ENCODE measurements around the gene MARS1. TPM values are rescaled to one million over a fixed set of nuclear protein-coding genes. Genes with fewer than 3 reads are reported as not detected.
A peak's percentile ranks its signal among the peaks of the same experiment; 100 is the strongest.

Gene MARS1
- total RNA-seq, 2 experiments from 2014 or later = 203 to 204 TPM

GRCh38 chr12:57521525-57522010, 33.7 kb downstream of the MARS1 start:
- ChIA-PET CTCF (interaction anchor here (1.3 kb wide), 2 partner anchors 59 to 62 kb away, joined by 3 read pairs; no protein-coding TSS in a partner anchor), POLR2A (interaction anchor here (1.2 to 2.9 kb wide), 4 partner anchors 43 to 220 kb away, joined by 3 to 61 read pairs (median 10); partner anchors contain the start of genes ARHGAP9 and GLI1)
- H3K9me3 Mint-ChIP-seq = no peaks in the 10 kb centered on the region
- Histone ChIP-seq H3K27ac (ENCODE audit: low read depth in 1 of 2, low read length in 2 of 2) (peak overlapping the region; percentile 96 to 97), H3K36me3 (ENCODE audit: insufficient read depth, low read length) (peaks cover 40% of the 10 kb centered on the region), H3K4me3 (ENCODE audit: low read length) (peak overlapping the region; percentile 66), H3K4me1 (ENCODE audit: insufficient read depth, low read length) (peaks cover 76% of the 10 kb centered on the region), H3K27me3 (ENCODE audit: control insufficient read depth in 1 of 2, insufficient read depth in 2 of 2, low read length in 2 of 2) (no peaks in the 10 kb centered on the region), H3K9me3 (ENCODE audit: control insufficient read depth in 1 of 2, insufficient read depth in 1 of 2, low read length in 2 of 2) (no peaks in the 10 kb centered on the region)
- peak overlapping the region; percentile 100 for H3K27ac Mint-ChIP-seq
- DNase-seq = peak in 7 of 14 experiments; percentile 14 to 62 (median 22)
- no peak for ATAC-seq (ENCODE audit: poor library complexity)
- no peak for TF ChIP-seq CTCF (IDR thresholded peaks at IDR 0.05)
- H3K4me1 Mint-ChIP-seq (ENCODE audit: low read depth) = peaks cover 64% of the 10 kb centered on the region
- H3K36me3 Mint-ChIP-seq (ENCODE audit: low read depth) = peaks cover 76% of the 10 kb centered on the region
- intact Hi-C loops (cut with DNase I, micrococcal nuclease) = loop anchor here (2.0 to 5.0 kb wide), 4 partner anchors 25 to 421 kb away; partner anchors contain the start of genes ATP23 (in 1 of the 2), CDK4 (in 1 of the 2) and DCTN2 (in 1 of the 2)
- H3K4me3 Mint-ChIP-seq = peak overlapping the region; percentile 95
- H3K27me3 Mint-ChIP-seq = no peaks in the 10 kb centered on the region

DNA sequence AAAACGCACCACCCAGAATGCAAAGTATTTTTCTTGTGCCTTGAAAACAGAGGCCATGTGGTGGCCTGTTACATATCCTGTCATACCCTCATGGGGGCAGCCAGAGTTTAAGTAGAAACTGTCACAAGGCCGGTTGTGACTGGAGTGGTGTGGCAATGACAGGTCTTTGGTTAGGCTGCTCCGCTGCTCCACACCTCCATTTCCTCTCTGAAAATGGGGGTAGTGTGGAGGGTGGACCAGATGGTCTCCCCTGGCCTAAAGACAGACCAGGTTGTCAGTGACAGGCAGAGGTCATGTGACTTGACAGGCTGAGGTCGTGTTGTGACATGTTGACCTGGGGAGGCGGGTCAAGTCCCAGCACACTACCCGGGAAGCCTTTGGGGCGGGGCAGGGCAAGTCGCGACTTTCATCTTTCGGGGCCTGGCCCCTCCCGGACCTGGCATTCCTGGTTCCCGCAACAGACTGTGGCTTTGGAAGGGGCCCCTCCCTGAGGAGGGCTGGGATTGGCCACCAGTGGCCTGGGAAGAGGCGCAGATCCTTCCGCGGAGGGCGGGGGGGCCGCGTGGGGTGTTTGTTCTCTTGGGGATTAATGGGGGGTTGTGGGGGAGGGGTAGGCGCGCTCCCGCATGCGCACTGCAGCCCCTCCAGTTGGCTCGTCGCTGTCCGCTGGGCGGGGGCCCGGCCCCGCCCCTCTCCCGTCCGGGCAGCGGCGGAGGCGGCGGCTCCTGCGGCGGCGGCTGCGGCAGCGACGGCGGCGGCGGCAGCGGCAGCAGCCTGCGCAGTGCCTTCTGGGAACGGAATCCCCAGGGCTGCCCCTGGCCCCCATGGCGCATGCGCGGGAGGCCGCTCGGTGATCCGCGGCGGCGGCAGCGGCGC, 34.4 kb downstream of the MARS1 start, which contains the start of gene MBD6:
Gene MBD6 (plus strand): TSS at position 814 of the 876 bp plus-strand sequence. CDS start 1,480 bp downstream, outside the sequence.
- H3K4me3 Mint-ChIP-seq = peak within 1 kb of the TSS; percentile 95
- intact Hi-C loops (cut with DNase I, micrococcal nuclease) = loop anchor here (2.0 to 5.0 kb wide), 3 partner anchors 25 to 420 kb away; partner anchors contain the start of genes ATP23 (in 1 of the 2), CDK4 (in 1 of the 2) and DCTN2 (in 1 of the 2)
- peak within 1 kb of the TSS; percentile 100 for H3K27ac Mint-ChIP-seq
- H3K27me3 Mint-ChIP-seq = no peaks in the 10 kb centered on the region
- peaks cover 63% of the 10 kb centered on the region for H3K4me1 Mint-ChIP-seq (ENCODE audit: low read depth)
- Histone ChIP-seq H3K27me3 (ENCODE audit: control insufficient read depth in 1 of 2, insufficient read depth in 2 of 2, low read length in 2 of 2) (no peaks in the 10 kb centered on the region), H3K9me3 (ENCODE audit: control insufficient read depth in 1 of 2, insufficient read depth in 1 of 2, low read length in 2 of 2) (no peaks in the 10 kb centered on the region), H3K4me3 (ENCODE audit: low read length) (peak within 1 kb of the TSS; percentile 67), H3K4me1 (ENCODE audit: insufficient read depth, low read length) (peaks cover 79% of the 10 kb centered on the region), H3K27ac (ENCODE audit: low read depth in 1 of 2, low read length in 2 of 2) (peak within 1 kb of the TSS; percentile 96 to 97), H3K36me3 (ENCODE audit: insufficient read depth, low read length) (peaks cover 40% of the 10 kb centered on the region)
- peaks cover 75% of the 10 kb centered on the region for H3K36me3 Mint-ChIP-seq (ENCODE audit: low read depth)
- ChIA-PET POLR2A (interaction anchor here (0.6 kb wide), 1 partner anchor 394 kb away, joined by 3 read pairs; no protein-coding TSS in a partner anchor), CTCF (no interaction called here)
- ATAC-seq (ENCODE audit: poor library complexity) (peak; percentile 39), DNase-seq (peak; percentile 78 to 96 (median 89))
- TF ChIP-seq CTCF (IDR thresholded peaks at IDR 0.05) = peak; percentile 16
- no peaks in the 10 kb centered on the region for H3K9me3 Mint-ChIP-seq
